Measurements from ENCODE around the gene CCDC102A.

DNA sequence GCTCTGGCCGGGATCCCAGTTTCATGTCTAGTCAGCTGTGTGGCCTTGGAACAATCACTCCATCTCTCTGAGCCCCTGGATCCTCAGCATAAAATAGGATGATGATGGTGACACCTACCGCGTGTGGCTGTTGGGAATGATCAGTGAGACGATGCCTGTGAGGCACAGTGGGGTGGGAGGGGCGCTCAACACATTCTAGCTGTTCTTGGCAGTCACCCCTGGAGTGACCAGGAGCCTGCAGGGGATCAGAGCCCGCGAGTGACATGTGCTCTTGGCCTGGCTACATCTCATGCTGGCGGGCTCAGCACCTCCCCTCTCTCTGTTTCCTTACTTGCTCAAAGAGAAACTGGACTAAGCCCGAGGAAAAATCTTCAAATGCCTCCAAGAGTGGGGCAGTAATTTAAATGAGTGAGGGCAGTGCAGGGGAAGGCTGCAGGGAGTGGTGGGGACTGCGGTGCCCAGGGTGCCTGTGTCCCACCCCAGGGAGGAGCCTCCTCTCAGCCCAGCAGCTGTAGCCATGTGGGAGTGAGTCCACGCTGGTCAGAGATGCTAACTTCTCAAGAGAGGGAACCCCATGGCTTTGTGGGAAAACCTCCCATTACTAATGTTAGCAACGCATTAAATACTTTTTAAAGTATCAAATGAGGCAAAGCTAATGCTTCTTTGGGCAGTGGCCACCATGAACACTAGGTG lies 27.0 kb downstream of the CCDC102A start:
- no peak for TF ChIP-seq NR2C2 (IDR thresholded peaks at IDR 0.05; ENCODE audit: borderline replicate concordance, control insufficient read depth, insufficient read length, low read depth)
- no peak for TF ChIP-seq EP300 (IDR thresholded peaks at IDR 0.05; ENCODE audit: borderline replicate concordance in 1 of 2, control insufficient read depth in 1 of 2, low read depth in 2 of 2, low read length in 2 of 2)
- no peak for TF ChIP-seq BCL11A (IDR thresholded peaks at IDR 0.05; ENCODE audit: low read depth, low read length)
- TF ChIP-seq ETV6 (conservative IDR thresholded peaks at IDR 0.05 in 1 of 2, IDR thresholded peaks at IDR 0.05 in 1 of 2; ENCODE audit: borderline replicate concordance in 1 of 2, low read depth in 1 of 2), result no peak
- TF ChIP-seq, protein P1, sequence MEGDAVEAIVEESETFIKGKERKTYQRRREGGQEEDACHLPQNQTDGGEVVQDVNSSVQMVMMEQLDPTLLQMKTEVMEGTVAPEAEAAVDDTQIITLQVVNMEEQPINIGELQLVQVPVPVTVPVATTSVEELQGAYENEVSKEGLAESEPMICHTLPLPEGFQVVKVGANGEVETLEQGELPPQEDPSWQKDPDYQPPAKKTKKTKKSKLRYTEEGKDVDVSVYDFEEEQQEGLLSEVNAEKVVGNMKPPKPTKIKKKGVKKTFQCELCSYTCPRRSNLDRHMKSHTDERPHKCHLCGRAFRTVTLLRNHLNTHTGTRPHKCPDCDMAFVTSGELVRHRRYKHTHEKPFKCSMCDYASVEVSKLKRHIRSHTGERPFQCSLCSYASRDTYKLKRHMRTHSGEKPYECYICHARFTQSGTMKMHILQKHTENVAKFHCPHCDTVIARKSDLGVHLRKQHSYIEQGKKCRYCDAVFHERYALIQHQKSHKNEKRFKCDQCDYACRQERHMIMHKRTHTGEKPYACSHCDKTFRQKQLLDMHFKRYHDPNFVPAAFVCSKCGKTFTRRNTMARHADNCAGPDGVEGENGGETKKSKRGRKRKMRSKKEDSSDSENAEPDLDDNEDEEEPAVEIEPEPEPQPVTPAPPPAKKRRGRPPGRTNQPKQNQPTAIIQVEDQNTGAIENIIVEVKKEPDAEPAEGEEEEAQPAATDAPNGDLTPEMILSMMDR (IDR thresholded peaks at IDR 0.05 in 2 of 3, conservative IDR thresholded peaks at IDR 0.05 in 1 of 3; ENCODE audit: control insufficient read depth in 2 of 3, extremely low read depth in 1 of 3, insufficient read depth in 1 of 3, low read depth in 3 of 3, low read length in 3 of 3), result no peak
- TF ChIP-seq, protein P2, sequence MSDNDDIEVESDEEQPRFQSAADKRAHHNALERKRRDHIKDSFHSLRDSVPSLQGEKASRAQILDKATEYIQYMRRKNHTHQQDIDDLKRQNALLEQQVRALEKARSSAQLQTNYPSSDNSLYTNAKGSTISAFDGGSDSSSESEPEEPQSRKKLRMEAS (IDR thresholded peaks at IDR 0.05; ENCODE audit: low read depth, low read length), result no peak
- no peak for TF ChIP-seq CEBPB (IDR thresholded peaks at IDR 0.05; ENCODE audit: borderline replicate concordance in 1 of 2, low read depth in 2 of 2, low read length in 2 of 2)
- no peak for TF ChIP-seq EZH2 (IDR thresholded peaks at IDR 0.05; ENCODE audit: borderline replicate concordance, control insufficient read depth, low read depth, low read length)
- TF ChIP-seq CHD1 (IDR thresholded peaks at IDR 0.05; ENCODE audit: low read depth, low read length), result no peak
- TF ChIP-seq MYC (IDR thresholded peaks at IDR 0.05; ENCODE audit: insufficient read depth, insufficient read length, insufficient replicate concordance, low read length, severe bottlenecking), result no peak
- TF ChIP-seq SMC3 (IDR thresholded peaks at IDR 0.05; ENCODE audit: borderline replicate concordance, low read length), result no peak
- no peak for TF ChIP-seq TAF1 (IDR thresholded peaks at IDR 0.05; ENCODE audit: borderline replicate concordance, low read depth, low read length)
- TF ChIP-seq FOS (IDR thresholded peaks at IDR 0.05; ENCODE audit: borderline replicate concordance, extremely low read depth, insufficient read length), result no peak

Data from GM12878 (cell line).